H1 (cell line): Measurements from ENCODE around the gene ANKRD9. TPM values are rescaled to one million over a fixed set of nuclear protein-coding genes. Genes with fewer than 3 reads are reported as not detected.

ENCODE experiments used
- CTCF ChIA-PET: fragments of 300-600 bp; sonication (Branson Sonifier 250); formaldehyde crosslinking; loops from one replicate; lab custom pipeline; 2021; ENCODE audit not compliant: partially characterized antibody; lab: Charles Lee
- POLR2A ChIA-PET: fragments of 300-600 bp; sonication (Branson Sonifier 250); formaldehyde crosslinking; loops from one replicate; lab custom pipeline; 2021; ENCODE audit warnings: inconsistent platforms; ENCODE audit not compliant: partially characterized antibody; lab: Charles Lee
- DNase-seq, 2 experiments: peaks; one replicate each; pipeline versions ENCODE4 v3.0.0 to v3.0.0-alpha.2; 2010 to 2022; ENCODE audit warnings: low spot score in 2 of 2, low read depth in 1 of 2, mixed read lengths in 1 of 2
- FAIRE-seq: peaks from 2 replicates; lab custom pipeline; 2011; peaks lifted over from hg19 to GRCh38; lab: Jason Lieb, UNC
- H2AFZ ChIP-seq: 2 replicates; pipeline ENCODE4 v1.8.1; 2012; ENCODE audit warnings: low read length, inconsistent platforms
- H2AK5ac ChIP-seq: 2 replicates; pipeline ENCODE4 v1.6.1; 2013; ENCODE audit warnings: low read depth, low read length
- H2BK120ac ChIP-seq: replicated peaks from 2 replicates; pipeline ENCODE3; 2013; ENCODE audit warnings: low read depth, low read length, inconsistent platforms
- H2BK12ac ChIP-seq: 2 replicates; pipeline ENCODE4 v1.6.1; 2013; ENCODE audit warnings: low read depth, low read length
- H2BK15ac ChIP-seq: 2 replicates; pipeline ENCODE4 v1.6.1; 2013; ENCODE audit warnings: low read length
- H2BK20ac ChIP-seq: 2 replicates; pipeline ENCODE4 v1.6.1; 2013; ENCODE audit warnings: low read length
- H2BK5ac ChIP-seq: 2 replicates; pipeline ENCODE4 v1.6.1; 2013; ENCODE audit warnings: low read depth, low read length
- H3K14ac ChIP-seq: 2 replicates; pipeline ENCODE4 v1.6.1; 2013; ENCODE audit warnings: inconsistent platforms; ENCODE audit not compliant: insufficient read length
- H3K18ac ChIP-seq: 2 replicates; pipeline ENCODE4 v1.6.1; 2013; ENCODE audit warnings: low read length; ENCODE audit errors: extremely low read depth
- H3K23ac ChIP-seq: 2 replicates; pipeline ENCODE4 v1.6.1; 2013; ENCODE audit warnings: inconsistent platforms; ENCODE audit not compliant: insufficient read length
- H3K23me2 ChIP-seq: 2 replicates; pipeline ENCODE4 v1.6.1; 2013; ENCODE audit warnings: low read depth, low read length
- H3K27ac ChIP-seq: 2 replicates; pipeline ENCODE4 v1.6.1; 2011; ENCODE audit warnings: low read depth, low read length, inconsistent platforms
- H3K27me3 ChIP-seq, 4 experiments: replicated peaks in 1 of 4; 1 replicate in 1 of 4; 2 replicates in 3 of 4; pipeline versions ENCODE4 v1.6.1 to v1.8.1; 2011 to 2013; ENCODE audit warnings: low read length in 3 of 4, mild to moderate bottlenecking in 3 of 4, inconsistent platforms in 2 of 4, mixed read lengths in 2 of 4, moderate library complexity in 1 of 4; ENCODE audit not compliant: control insufficient read depth in 3 of 4, insufficient read depth in 3 of 4; ENCODE audit errors: extremely low read depth in 1 of 4
- H3K36me3 ChIP-seq, 4 experiments: 2 replicates each; pipeline versions ENCODE4 v1.6.1 to v1.8.1; 2011 to 2013; ENCODE audit warnings: mild to moderate bottlenecking in 4 of 4, low read length in 3 of 4, moderate library complexity in 2 of 4, control low read depth in 1 of 4, inconsistent platforms in 1 of 4; ENCODE audit not compliant: insufficient read depth in 4 of 4, control insufficient read depth in 2 of 4
- H3K4ac ChIP-seq: replicated peaks from 2 replicates; pipeline ENCODE3; 2013; ENCODE audit warnings: low read length, low read depth, mixed read lengths, inconsistent platforms; ENCODE audit not compliant: insufficient read length
- H3K4me1 ChIP-seq, 4 experiments: replicated peaks in 1 of 4; 1 replicate in 1 of 4; 2 replicates in 3 of 4; pipeline versions ENCODE4 v1.6.1 to v1.8.1; 2011 to 2013; ENCODE audit warnings: low read length in 3 of 4, inconsistent platforms in 2 of 4, mixed read lengths in 1 of 4; ENCODE audit not compliant: insufficient read depth in 4 of 4, control insufficient read depth in 3 of 4
- H3K4me2 ChIP-seq, 2 experiments: 2 replicates each; pipeline versions ENCODE4 v1.6.1 to v1.8.1; 2011 to 2013; ENCODE audit warnings: low read depth in 2 of 2, low read length in 2 of 2, control low read depth in 1 of 2, inconsistent platforms in 1 of 2, mild to moderate bottlenecking in 1 of 2; ENCODE audit not compliant: insufficient read depth in 1 of 2
- H3K4me3 ChIP-seq, 4 experiments: fragments of 200-600, 300-600 bp in 1 of 4; sonication (generic), shearing (Covaris generic), sonication (Bioruptor Twin) in 1 of 4; 2 replicates each; pipeline versions ENCODE4 v1.5.1 to v1.8.1; 2011 to 2016; ENCODE audit warnings: low read length in 4 of 4, low read depth in 3 of 4, control low read depth in 2 of 4, inconsistent platforms in 2 of 4, mild to moderate bottlenecking in 2 of 4, mixed read lengths in 1 of 4, moderate library complexity in 1 of 4; ENCODE audit not compliant: insufficient read depth in 2 of 4; ENCODE audit errors: extremely low read depth in 1 of 4
- H3K56ac ChIP-seq: replicated peaks from 2 replicates; pipeline ENCODE3; 2013; ENCODE audit warnings: low read depth, mild to moderate bottlenecking, mixed read lengths, low read length, inconsistent platforms; ENCODE audit not compliant: insufficient read length
- H3K79me1 ChIP-seq: 2 replicates; pipeline ENCODE4 v1.6.1; 2013; ENCODE audit warnings: low read depth, low read length, control low read depth
- H3K79me2 ChIP-seq, 2 experiments: 2 replicates each; pipeline versions ENCODE4 v1.6.1 to v1.8.1; 2012 to 2013; ENCODE audit warnings: low read length in 2 of 2, mild to moderate bottlenecking in 2 of 2, inconsistent platforms in 1 of 2; ENCODE audit not compliant: insufficient read depth in 2 of 2, control insufficient read depth in 1 of 2
- H3K9ac ChIP-seq, 4 experiments: replicated peaks in 1 of 4; 1 replicate in 1 of 4; 2 replicates in 3 of 4; pipeline versions ENCODE4 v1.6.1 to v1.8.1; 2011 to 2013; ENCODE audit warnings: low read depth in 3 of 4, low read length in 3 of 4, control low read depth in 2 of 4, mild to moderate bottlenecking in 2 of 4, moderate library complexity in 2 of 4, inconsistent platforms in 1 of 4; ENCODE audit errors: extremely low read depth in 1 of 4
- H3K9me3 ChIP-seq, 2 experiments: 2 replicates each; pipeline versions ENCODE4 v1.6.1 to v1.8.1; 2012 to 2013; ENCODE audit warnings: mild to moderate bottlenecking in 2 of 2, moderate library complexity in 2 of 2, control low read depth in 1 of 2, inconsistent platforms in 1 of 2, low read depth in 1 of 2, low read length in 1 of 2, mixed read lengths in 1 of 2; ENCODE audit not compliant: insufficient read depth in 2 of 2
- H4K20me1 ChIP-seq, 2 experiments: replicated peaks in 1 of 2; 2 replicates each; pipeline versions ENCODE3 to v1.8.1; 2011 to 2013; ENCODE audit warnings: inconsistent platforms in 2 of 2, low read length in 2 of 2, mild to moderate bottlenecking in 1 of 2; ENCODE audit not compliant: insufficient read depth in 2 of 2, control insufficient read depth in 1 of 2
- H4K5ac ChIP-seq: 2 replicates; pipeline ENCODE4 v1.6.1; 2013; ENCODE audit warnings: low read length, low read depth, mixed read lengths, inconsistent platforms; ENCODE audit not compliant: insufficient read length
- H4K8ac ChIP-seq: 2 replicates; pipeline ENCODE4 v1.8.0; 2013; ENCODE audit warnings: mild to moderate bottlenecking, moderate library complexity, low read length, inconsistent platforms; ENCODE audit not compliant: insufficient read depth; ENCODE audit errors: extremely low read depth
- H4K91ac ChIP-seq: replicated peaks from 2 replicates; pipeline ENCODE3; 2013; ENCODE audit warnings: low read length, mixed read lengths, inconsistent platforms; ENCODE audit not compliant: insufficient read length
- TBP ChIP-seq: IDR thresholded peaks from 2 replicates; pipeline ENCODE4 v1.6.1; 2011; ENCODE audit warnings: low read depth, low read length, improper control_type of control experiment
- YY1 ChIP-seq: IDR thresholded peaks from 2 replicates; pipeline ENCODE4 v1.6.1; 2011; ENCODE audit warnings: low read depth, mild to moderate bottlenecking, low read length
- WGBS, 2 experiments: shearing (Covaris generic) in 1 of 2; methylation state at CpG; one replicate each; pipeline versions ENCODE4 v1.1.6 to v1.1.7; 2013 to 2015; ENCODE audit warnings: low lambda C conversion rate in 2 of 2, mixed read lengths in 2 of 2, inconsistent platforms in 1 of 2, low coverage in 1 of 2, missing lambda C conversion rate in 1 of 2; ENCODE audit not compliant: insufficient replicate concordance in 2 of 2, insufficient coverage in 1 of 2, insufficient read length in 1 of 2; ENCODE audit errors: extremely low coverage in 1 of 2, missing lambda C conversion rate in 1 of 2; 5-methylcytosine and 5-hydroxymethylcytosine counted together
- polyA plus RNA-seq, 7 experiments: library from polyadenylated mRNA; depleted of rRNA in 3 of 7; stranded (reverse) in 5 of 7; unstranded in 2 of 7; fragments of >200 nt in 5 of 7; fragments of 200-250 nt in 2 of 7; gene quantifications; 1 replicate in 5 of 7; 2 replicates in 1 of 7; 4 replicates in 1 of 7; pipeline versions ENCODE4 v1.2.1 to v1.2.3, GENCODE V29; 2011 to 2013; ENCODE audit warnings: missing spikeins in 2 of 7, mixed read lengths in 2 of 7
- total RNA-seq: library from RNA; stranded (reverse); fragmentation: NEBNext Ultra II Directional; extraction: Animal tissue kit (Norgen Biotek cat#: 25700); gene quantifications from 2 replicates; pipeline ENCODE4 v1.2.1, GENCODE V29; 2021

Gene ANKRD9
- total and polyA plus RNA-seq, 2 of the 8 experiments (the other 6 are each of a cell fraction or from before 2014, with no cell fraction given): 37.0 to 41.8 TPM

DNA sequence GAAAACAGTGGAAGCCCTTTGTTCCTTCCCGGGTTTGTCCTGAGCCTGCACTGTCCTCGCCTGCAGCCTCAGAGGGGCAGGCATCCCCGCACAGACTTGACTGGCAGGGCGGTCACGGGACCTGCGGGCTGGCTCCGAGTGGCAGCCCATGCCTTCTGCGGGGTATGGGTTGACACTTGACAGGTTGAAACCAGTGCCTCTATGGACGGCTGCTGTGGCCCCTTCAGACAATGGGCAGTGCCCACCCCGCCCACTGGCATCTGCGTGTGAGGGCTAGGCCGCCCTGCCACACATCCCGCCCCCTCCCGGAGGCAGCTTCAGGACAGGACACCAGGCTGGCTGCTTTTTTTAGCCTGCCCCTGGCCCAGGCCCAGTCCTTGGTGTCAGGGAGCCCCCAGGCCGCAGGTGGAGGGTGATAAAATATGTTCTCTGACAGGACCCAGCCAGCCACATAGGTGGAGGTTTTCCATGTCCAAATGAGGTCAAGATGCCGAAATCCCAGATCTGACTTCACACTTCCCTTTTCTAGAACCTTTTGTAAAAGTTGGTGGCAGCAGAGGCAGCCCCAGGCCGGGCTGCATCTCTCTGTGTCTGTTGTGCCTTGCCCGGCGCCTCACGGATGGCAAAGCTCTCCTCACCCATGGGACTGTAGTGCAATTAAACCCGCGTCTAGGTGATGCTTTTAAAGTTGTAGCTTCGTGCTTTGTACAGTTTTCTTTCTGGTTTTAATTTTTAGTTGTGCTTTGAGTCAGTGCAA lies 10.0 kb downstream of the ANKRD9 start:
- Histone ChIP-seq H4K20me1 (peaks cover 0 to 4% of the 10 kb centered on the region in 2 experiments), H3K36me3 (0 out of 8 replicates have a peak, but pooled peaks cover 0 to 3% (median 0%) of the 10 kb centered on the region in 4 experiments), H3K27ac (no peak overlapping the region), H2BK15ac (no peak overlapping the region), H3K18ac (no peak overlapping the region), H3K23me2 (no peaks in the 10 kb centered on the region; the same call in 1 of the 2 replicates), H4K8ac (no peak overlapping the region), H3K9ac (no peak overlapping the region), H3K4me3 (no peak overlapping the region), H3K79me1 (no peaks in the 10 kb centered on the region; the same call in 1 of the 2 replicates), H3K4me1 (no peaks in the 10 kb centered on the region; a peak in 1 of 7 replicates), H2BK120ac (no peak overlapping the region), H2BK12ac (no peak overlapping the region), H2AK5ac (no peak overlapping the region), H3K56ac (no peak overlapping the region), H4K91ac (no peak overlapping the region), H4K5ac (no peak overlapping the region), H2AFZ (no peak overlapping the region), H3K4me2 (no peak overlapping the region), H3K14ac (no peak overlapping the region), H3K4ac (no peak overlapping the region), H3K27me3 (no peaks in the 10 kb centered on the region; a peak in 1 of 7 replicates), H3K79me2 (no peaks in the 10 kb centered on the region), H3K23ac (no peak overlapping the region), H3K9me3 (no peaks in the 10 kb centered on the region), H2BK20ac (no peak overlapping the region), H2BK5ac (no peak overlapping the region)
- FAIRE-seq: no peak
- CTCF ChIA-PET: interaction anchor here (0.9 to 5.4 kb wide), 16 partner anchors 8 to 164 kb away, joined by 3 to 42 read pairs (median 6); partner anchors contain the start of gene ANKRD9
- POLR2A ChIA-PET: interaction anchor here (0.6 to 1.9 kb wide), 2 partner anchors 9 to 171 kb away, joined by 3 to 8 read pairs; no protein-coding TSS in a partner anchor
- DNase-seq: no peak
- no peak for TF ChIP-seq TBP
- TF ChIP-seq YY1: no peak
- WGBS, 2 experiments: 94% methylated on average over 19 of the region's 23 CpGs; no CpG with 5 or more reads in 1 of the 2 experiments
